Measurements from ENCODE around the gene CRACR2A. TPM values are rescaled to one million over a fixed set of nuclear protein-coding genes. Genes with fewer than 3 reads are reported as not detected.

CRACR2A gene
- total and polyA plus RNA-seq, 2 of the 8 experiments (the other 6 are each of a cell fraction or from before 2014, with no cell fraction given) = 0.85 to 3.2 TPM

GRCh38 chr12:3607039-3607720 is 145.7 kb downstream of the CRACR2A start (continued):
- TF ChIP-seq HDAC2 (IDR thresholded peaks at IDR 0.05; ENCODE audit: borderline replicate concordance in 1 of 2, low read depth in 2 of 2, low read length in 2 of 2) (no peak), KDM5A (IDR thresholded peaks at IDR 0.05; ENCODE audit: low read length) (no peak), TBP (IDR thresholded peaks at IDR 0.05; ENCODE audit: low read depth, low read length) (no peak)
